Ovary (tissue), 9 donors: ENCODE measurements around the gene RACGAP1. TPM values are rescaled to one million over a fixed set of nuclear protein-coding genes. Genes with fewer than 3 reads are reported as not detected.

Source experiments
- DNase-seq, 5 donors: peaks; one replicate each; pipeline ENCODE4 v3.0.0-alpha.2; 2019 to 2020
- H3K27ac ChIP-seq, 2 donors: fragments of 200-600 bp; one replicate each; pipeline versions ENCODE4 v1.5.1 to v1.8.0; 2019 to 2022
- H3K27me3 ChIP-seq: fragments of 200-600 bp; one replicate; pipeline ENCODE4 v1.8.0; 2022
- H3K36me3 ChIP-seq: fragments of 200-600 bp; sonication (generic); one replicate; pipeline ENCODE4 v1.5.1; 2019
- H3K4me1 ChIP-seq: one replicate; pipeline ENCODE4 v1.8.1; 2013; ENCODE audit warnings: mild to moderate bottlenecking, moderate library complexity; ENCODE audit not compliant: insufficient read depth
- H3K4me3 ChIP-seq: fragments of 200-600 bp; sonication (generic); one replicate; pipeline ENCODE4 v1.5.1; 2017
- H3K9me3 ChIP-seq, 2 donors: fragments of 200-600 bp in 1 of 2; sonication (generic) in 1 of 2; one replicate each; pipeline versions ENCODE4 v1.5.1 to v1.8.1; 2013 to 2019; ENCODE audit warnings: mild to moderate bottlenecking in 1 of 2, moderate library complexity in 1 of 2
- EP300 ChIP-seq: sonication (generic); formaldehyde crosslinking; IDR thresholded peaks from one replicate; pipeline ENCODE4 v1.6.1; 2017; ENCODE audit warnings: antibody characterized with exemption
- POLR2A ChIP-seq: fragments of 450-650 bp; IDR thresholded peaks from one replicate; pipeline ENCODE4 v1.6.1; 2017; ENCODE audit warnings: antibody characterized with exemption, mild to moderate bottlenecking, moderate library complexity
- WGBS, 3 donors: extraction: QIAGEN DNeasy Blood & Tissue Kit in 1 of 3; methylation state at CpG; one replicate each; pipeline versions ENCODE4 v1.1.5 to v1.1.7; 2013 to 2017; 5-methylcytosine and 5-hydroxymethylcytosine counted together
- intact Hi-C, 4 donors: fragments of 100-400 bp; cut with DNase I; formaldehyde crosslinking; loops; one replicate each; pipeline versions ENCODE4 v1.11.0 to v1.15.1; 2022 to 2023
- polyA plus RNA-seq, 2 donors: library from polyadenylated mRNA; stranded (reverse); fragments of 200-250 nt in 1 of 2; fragments of 350-450 nt in 1 of 2; fragmentation: Illumina TruSeq in 1 of 2; extraction: RNeasy Lipid Tissue Mini Kit (QIAGEN cat#74804) in 1 of 2; gene quantifications; one replicate each; pipeline ENCODE4 v1.2.3, GENCODE V29; 2013 to 2014
- total RNA-seq, 7 donors: library from RNA; depleted of rRNA in 2 of 7; stranded (reverse); fragments of >200 nt in 2 of 7; fragmentation: NEBNext Ultra II Directional in 3 of 7; extraction: Animal tissue kit (Norgen Biotek cat#: 25700) in 3 of 7; gene quantifications; one replicate each; pipeline versions ENCODE4 v1.1.0 to v1.2.4, GENCODE V29; 2016 to 2023
- TF ChIP-seq, protein P1 (sequence below), 3 donors: fragments of 450-650 bp in 2 of 3; fragments of 200-600 bp in 1 of 3; IDR thresholded peaks; one replicate each; pipeline versions ENCODE4 v1.5.1 to v1.8.0; 2016 to 2022; ENCODE audit warnings: antibody characterized with exemption in 3 of 3, mild to moderate bottlenecking in 1 of 3
- donor health status: DM: no; HTN: no; CAD: no; lungs with moderate emphysema.
- donor health status: DM: no; HTN: no; CAD: no.
- donor health status: Bipolar disorder and iron deficiency.
- donor health status: DM: yes; HTN: yes; CAD: no.
- donor health status: DM: no; HTN: no; CAD: no.
- donor health status: DM: yes; HTN: yes; CAD: no.

The RACGAP1 gene
- total and polyA plus RNA-seq, 9 donors, result 2.1 to 10.8 (median 3.8) TPM

- no peak for TF ChIP-seq EP300
- no peak for TF ChIP-seq POLR2A
- TF ChIP-seq, protein P1, sequence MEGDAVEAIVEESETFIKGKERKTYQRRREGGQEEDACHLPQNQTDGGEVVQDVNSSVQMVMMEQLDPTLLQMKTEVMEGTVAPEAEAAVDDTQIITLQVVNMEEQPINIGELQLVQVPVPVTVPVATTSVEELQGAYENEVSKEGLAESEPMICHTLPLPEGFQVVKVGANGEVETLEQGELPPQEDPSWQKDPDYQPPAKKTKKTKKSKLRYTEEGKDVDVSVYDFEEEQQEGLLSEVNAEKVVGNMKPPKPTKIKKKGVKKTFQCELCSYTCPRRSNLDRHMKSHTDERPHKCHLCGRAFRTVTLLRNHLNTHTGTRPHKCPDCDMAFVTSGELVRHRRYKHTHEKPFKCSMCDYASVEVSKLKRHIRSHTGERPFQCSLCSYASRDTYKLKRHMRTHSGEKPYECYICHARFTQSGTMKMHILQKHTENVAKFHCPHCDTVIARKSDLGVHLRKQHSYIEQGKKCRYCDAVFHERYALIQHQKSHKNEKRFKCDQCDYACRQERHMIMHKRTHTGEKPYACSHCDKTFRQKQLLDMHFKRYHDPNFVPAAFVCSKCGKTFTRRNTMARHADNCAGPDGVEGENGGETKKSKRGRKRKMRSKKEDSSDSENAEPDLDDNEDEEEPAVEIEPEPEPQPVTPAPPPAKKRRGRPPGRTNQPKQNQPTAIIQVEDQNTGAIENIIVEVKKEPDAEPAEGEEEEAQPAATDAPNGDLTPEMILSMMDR (IDR thresholded peaks at IDR 0.05), result no peak
- H3K27ac ChIP-seq, result no peak overlapping the region
- DNase-seq, result no peak
- H3K4me3 ChIP-seq, result no peak overlapping the region
- H3K9me3 ChIP-seq, result no peaks in the 10 kb centered on the region
- 63 to 80% (median 80%) methylated on average over 6 of the region's 6 CpGs for WGBS, 3 donors
- H3K4me1 ChIP-seq, result peaks cover 9% of the 10 kb centered on the region
- H3K27me3 ChIP-seq, result peaks cover 4% of the 10 kb centered on the region
- intact Hi-C loops, result loop anchor here (5.0 to 10.0 kb wide), 7 partner anchors 89 to 209 kb away; partner anchors contain the start of gene ASIC1 (in 2 of the 4)
- H3K36me3 ChIP-seq, result no peaks in the 10 kb centered on the region
Observed at GRCh38 chr12:49965836-49966235, 59.5 kb downstream of the RACGAP1 start.

GRCh38 chr12:49964849-49965624 lies 60.3 kb downstream of the RACGAP1 start:
- Histone ChIP-seq H3K4me3 (no peak overlapping the region), H3K9me3 (no peaks in the 10 kb centered on the region), H3K27ac (no peak overlapping the region), H3K36me3 (no peaks in the 10 kb centered on the region), H3K27me3 (peaks cover 4% of the 10 kb centered on the region), H3K4me1 (peaks cover 9% of the 10 kb centered on the region)
- TF ChIP-seq EP300, result no peak
- TF ChIP-seq POLR2A, result no peak
- TF ChIP-seq, protein P1 (IDR thresholded peaks at IDR 0.05), result no peak
- no peak for DNase-seq
- intact Hi-C loops, result loop anchor here (5.0 to 10.0 kb wide), 7 partner anchors 90 to 210 kb away; partner anchors contain the start of gene ASIC1 (in 2 of the 4)
- WGBS, 3 donors, result 66 to 73% (median 70%) methylated on average over 13 of the region's 13 CpGs

DNA sequence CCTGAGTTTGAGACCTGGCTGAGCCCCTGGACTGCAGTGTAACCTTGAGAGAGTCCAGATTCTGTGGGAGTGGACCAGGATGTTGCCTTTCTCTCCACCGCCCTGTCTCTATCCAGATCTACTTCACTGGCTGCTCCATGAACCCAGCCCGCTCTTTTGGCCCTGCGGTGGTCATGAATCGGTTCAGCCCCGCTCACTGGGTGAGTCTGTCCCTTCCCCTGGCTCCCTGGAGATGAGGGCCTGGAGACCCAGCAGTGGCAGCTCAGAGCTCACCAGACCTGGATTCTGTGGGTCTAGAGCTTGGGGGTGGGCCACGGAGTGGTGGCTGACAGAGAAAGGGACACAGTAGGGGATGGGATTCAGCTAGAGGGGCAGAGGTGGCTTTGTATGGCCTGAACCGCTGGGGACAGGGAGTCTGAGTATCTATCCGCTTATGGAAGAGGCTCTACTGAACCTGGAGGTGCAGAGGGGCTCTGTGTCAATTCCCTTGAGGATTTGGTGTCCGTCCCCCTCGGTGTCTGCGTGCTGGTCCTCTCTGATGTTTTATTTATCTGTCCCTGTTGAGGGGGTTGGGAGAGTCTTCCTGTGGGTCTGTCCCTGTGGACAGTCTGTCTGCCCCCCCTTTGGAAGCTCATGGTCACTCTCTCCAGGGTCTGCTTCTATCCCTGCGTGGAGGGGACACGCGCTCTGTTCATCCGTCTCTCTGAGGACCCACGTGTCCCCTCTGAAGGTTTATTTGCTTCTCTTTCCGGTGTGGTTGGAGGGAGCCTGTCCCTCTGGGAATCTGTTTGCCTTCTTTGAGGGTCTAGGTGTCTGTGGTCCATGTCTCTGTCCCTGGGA lies 61.1 kb downstream of the RACGAP1 start:
- no peak for DNase-seq
- no peak overlapping the region for H3K27ac ChIP-seq
- no peaks in the 10 kb centered on the region for H3K9me3 ChIP-seq
- 78 to 88% (median 81%) methylated on average over 16 to 17 of the region's 17 CpGs for WGBS, 3 donors
- H3K4me3 ChIP-seq, result no peak overlapping the region
- H3K36me3 ChIP-seq, result no peaks in the 10 kb centered on the region
- H3K4me1 ChIP-seq, result peaks cover 9% of the 10 kb centered on the region
- TF ChIP-seq EP300 (no peak), POLR2A (no peak)
- TF ChIP-seq, protein P1 (IDR thresholded peaks at IDR 0.05), result no peak
- peaks cover 4% of the 10 kb centered on the region for H3K27me3 ChIP-seq
- intact Hi-C loops, result loop anchor here in 1 of 4 donors (10.0 kb wide), 3 partner anchors 91 to 211 kb away; partner anchors contain the start of gene ASIC1
